ENCODE data around the gene DLGAP1. TPM values are rescaled to one million over a fixed set of nuclear protein-coding genes. Genes with fewer than 3 reads are reported as not detected.
A peak's percentile ranks its signal among the peaks of the same experiment; 100 is the strongest.

The DLGAP1 gene
- total and polyA plus RNA-seq, 2 of the 13 experiments (the other 11 are each of a cell fraction or from before 2014, with no cell fraction given), result 0.01 TPM; not detected in 1

DNA sequence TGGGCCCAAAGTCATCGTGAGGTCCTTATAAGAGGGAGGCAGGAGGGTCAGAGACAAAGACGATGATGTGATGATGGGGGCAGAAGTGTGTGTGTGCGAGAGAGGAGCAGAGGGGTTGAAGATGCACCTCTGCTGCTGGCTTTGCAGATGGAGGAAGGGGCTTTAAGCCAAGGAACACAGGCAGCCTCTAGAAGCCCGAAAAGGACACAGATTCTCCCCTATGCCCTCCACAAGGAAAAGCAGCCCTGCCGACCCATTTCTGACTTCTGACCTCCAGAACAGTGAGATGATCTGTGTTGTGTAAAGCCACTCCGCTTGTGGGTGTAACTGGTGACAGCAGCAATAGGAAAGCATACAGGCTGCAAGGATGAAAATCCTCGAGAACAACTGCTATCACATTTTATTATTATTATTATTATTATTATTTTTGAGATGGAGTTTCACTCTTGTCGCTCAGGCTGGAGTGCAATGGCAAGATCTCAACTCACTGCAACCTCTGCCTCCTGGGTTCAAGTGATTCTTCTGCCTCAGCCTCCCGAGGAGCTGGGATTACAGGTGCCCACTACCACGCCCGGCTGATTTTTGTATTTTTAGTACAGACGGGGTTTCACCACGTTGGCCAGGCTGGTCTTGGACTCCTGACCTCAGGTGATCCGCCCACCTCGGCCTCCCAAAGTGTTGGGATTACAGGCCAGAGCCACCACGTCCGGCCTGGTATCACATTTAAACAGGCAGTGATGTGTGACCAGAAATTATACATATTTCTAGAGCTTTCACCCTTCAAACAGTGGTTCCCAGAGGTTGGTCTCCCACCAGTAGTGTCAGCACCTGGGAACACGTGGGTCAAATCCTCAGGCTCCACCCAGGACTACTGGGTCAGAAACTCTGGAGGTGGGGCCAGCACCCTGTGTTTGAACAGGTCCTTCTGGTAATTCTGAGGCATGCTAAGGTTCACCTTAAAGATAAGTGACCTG is 834.7 kb downstream of the DLGAP1 start (continued):
- TF ChIP-seq, protein P1, sequence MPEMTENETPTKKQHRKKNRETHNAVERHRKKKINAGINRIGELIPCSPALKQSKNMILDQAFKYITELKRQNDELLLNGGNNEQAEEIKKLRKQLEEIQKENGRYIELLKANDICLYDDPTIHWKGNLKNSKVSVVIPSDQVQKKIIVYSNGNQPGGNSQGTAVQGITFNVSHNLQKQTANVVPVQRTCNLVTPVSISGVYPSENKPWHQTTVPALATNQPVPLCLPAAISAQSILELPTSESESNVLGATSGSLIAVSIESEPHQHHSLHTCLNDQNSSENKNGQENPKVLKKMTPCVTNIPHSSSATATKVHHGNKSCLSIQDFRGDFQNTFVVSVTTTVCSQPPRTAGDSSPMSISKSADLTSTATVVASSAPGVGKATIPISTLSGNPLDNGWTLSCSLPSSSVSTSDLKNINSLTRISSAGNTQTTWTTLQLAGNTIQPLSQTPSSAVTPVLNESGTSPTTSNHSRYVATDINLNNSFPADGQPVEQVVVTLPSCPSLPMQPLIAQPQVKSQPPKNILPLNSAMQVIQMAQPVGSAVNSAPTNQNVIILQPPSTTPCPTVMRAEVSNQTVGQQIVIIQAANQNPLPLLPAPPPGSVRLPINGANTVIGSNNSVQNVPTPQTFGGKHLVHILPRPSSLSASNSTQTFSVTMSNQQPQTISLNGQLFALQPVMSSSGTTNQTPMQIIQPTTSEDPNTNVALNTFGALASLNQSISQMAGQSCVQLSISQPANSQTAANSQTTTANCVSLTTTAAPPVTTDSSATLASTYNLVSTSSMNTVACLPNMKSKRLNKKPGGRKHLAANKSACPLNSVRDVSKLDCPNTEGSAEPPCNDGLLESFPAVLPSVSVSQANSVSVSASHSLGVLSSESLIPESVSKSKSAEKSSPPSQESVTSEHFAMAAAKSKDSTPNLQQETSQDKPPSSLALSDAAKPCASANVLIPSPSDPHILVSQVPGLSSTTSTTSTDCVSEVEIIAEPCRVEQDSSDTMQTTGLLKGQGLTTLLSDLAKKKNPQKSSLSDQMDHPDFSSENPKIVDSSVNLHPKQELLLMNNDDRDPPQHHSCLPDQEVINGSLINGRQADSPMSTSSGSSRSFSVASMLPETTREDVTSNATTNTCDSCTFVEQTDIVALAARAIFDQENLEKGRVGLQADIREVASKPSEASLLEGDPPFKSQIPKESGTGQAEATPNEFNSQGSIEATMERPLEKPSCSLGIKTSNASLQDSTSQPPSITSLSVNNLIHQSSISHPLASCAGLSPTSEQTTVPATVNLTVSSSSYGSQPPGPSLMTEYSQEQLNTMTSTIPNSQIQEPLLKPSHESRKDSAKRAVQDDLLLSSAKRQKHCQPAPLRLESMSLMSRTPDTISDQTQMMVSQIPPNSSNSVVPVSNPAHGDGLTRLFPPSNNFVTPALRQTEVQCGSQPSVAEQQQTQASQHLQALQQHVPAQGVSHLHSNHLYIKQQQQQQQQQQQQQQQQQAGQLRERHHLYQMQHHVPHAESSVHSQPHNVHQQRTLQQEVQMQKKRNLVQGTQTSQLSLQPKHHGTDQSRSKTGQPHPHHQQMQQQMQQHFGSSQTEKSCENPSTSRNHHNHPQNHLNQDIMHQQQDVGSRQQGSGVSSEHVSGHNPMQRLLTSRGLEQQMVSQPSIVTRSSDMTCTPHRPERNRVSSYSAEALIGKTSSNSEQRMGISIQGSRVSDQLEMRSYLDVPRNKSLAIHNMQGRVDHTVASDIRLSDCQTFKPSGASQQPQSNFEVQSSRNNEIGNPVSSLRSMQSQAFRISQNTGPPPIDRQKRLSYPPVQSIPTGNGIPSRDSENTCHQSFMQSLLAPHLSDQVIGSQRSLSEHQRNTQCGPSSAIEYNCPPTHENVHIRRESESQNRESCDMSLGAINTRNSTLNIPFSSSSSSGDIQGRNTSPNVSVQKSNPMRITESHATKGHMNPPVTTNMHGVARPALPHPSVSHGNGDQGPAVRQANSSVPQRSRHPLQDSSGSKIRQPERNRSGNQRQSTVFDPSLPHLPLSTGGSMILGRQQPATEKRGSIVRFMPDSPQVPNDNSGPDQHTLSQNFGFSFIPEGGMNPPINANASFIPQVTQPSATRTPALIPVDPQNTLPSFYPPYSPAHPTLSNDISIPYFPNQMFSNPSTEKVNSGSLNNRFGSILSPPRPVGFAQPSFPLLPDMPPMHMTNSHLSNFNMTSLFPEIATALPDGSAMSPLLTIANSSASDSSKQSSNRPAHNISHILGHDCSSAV (CRISPR knock-in tag; IDR thresholded peaks at IDR 0.05; ENCODE audit: borderline replicate concordance), result no peak
- TF ChIP-seq ZNF614 (CRISPR knock-in tag; IDR thresholded peaks at IDR 0.05; ENCODE audit: borderline replicate concordance) (no peak), ZNF839 (CRISPR knock-in tag; IDR thresholded peaks at IDR 0.05; ENCODE audit: borderline replicate concordance) (no peak), SRY (CRISPR knock-in tag; IDR thresholded peaks at IDR 0.05) (no peak), ZNF260 (CRISPR knock-in tag; IDR thresholded peaks at IDR 0.05; ENCODE audit: borderline replicate concordance, low read depth) (no peak), SOX6 (IDR thresholded peaks at IDR 0.05) (no peak), SOX6 (CRISPR knock-in tag; IDR thresholded peaks at IDR 0.05) (peak; percentile 48), REL (CRISPR knock-in tag; conservative IDR thresholded peaks at IDR 0.05) (no peak), TOPORS (CRISPR knock-in tag; IDR thresholded peaks at IDR 0.05) (no peak), TBL1XR1 (IDR thresholded peaks at IDR 0.05; ENCODE audit: borderline replicate concordance, low read length, partially characterized antibody) (no peak), ZBTB10 (CRISPR knock-in tag; IDR thresholded peaks at IDR 0.05; ENCODE audit: borderline replicate concordance) (no peak), ZNF678 (CRISPR knock-in tag; IDR thresholded peaks at IDR 0.05) (no peak), ZNF329 (CRISPR knock-in tag; IDR thresholded peaks at IDR 0.05; ENCODE audit: low read depth) (no peak)
- TF ChIP-seq, protein P2, sequence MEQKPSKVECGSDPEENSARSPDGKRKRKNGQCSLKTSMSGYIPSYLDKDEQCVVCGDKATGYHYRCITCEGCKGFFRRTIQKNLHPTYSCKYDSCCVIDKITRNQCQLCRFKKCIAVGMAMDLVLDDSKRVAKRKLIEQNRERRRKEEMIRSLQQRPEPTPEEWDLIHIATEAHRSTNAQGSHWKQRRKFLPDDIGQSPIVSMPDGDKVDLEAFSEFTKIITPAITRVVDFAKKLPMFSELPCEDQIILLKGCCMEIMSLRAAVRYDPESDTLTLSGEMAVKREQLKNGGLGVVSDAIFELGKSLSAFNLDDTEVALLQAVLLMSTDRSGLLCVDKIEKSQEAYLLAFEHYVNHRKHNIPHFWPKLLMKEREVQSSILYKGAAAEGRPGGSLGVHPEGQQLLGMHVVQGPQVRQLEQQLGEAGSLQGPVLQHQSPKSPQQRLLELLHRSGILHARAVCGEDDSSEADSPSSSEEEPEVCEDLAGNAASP (CRISPR knock-in tag; IDR thresholded peaks at IDR 0.05; ENCODE audit: borderline replicate concordance), result no peak
- TF ChIP-seq, protein P3, sequence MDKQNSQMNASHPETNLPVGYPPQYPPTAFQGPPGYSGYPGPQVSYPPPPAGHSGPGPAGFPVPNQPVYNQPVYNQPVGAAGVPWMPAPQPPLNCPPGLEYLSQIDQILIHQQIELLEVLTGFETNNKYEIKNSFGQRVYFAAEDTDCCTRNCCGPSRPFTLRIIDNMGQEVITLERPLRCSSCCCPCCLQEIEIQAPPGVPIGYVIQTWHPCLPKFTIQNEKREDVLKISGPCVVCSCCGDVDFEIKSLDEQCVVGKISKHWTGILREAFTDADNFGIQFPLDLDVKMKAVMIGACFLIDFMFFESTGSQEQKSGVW (CRISPR knock-in tag; IDR thresholded peaks at IDR 0.05; ENCODE audit: borderline replicate concordance), result no peak

Data from HepG2 (cell line).